Thymus (tissue), 11 donors: ENCODE measurements around the gene PCBP3. TPM values are rescaled to one million over a fixed set of nuclear protein-coding genes. Genes with fewer than 3 reads are reported as not detected.
"Not testable (repeated sequence)": the region's sequence is repeated elsewhere in the genome, so short reads cannot be mapped to it uniquely, and the experiment has no call there.

Experiments used
- DNase-seq, 9 donors: peaks; one replicate each; pipeline ENCODE4 v3.0.0-alpha.2; 2013; ENCODE audit warnings: low spot score in 9 of 9, low read depth in 6 of 9, missing footprints in 1 of 9
- H3K27ac ChIP-seq, 2 donors: one replicate each; pipeline ENCODE4 v1.5.1; 2013; ENCODE audit warnings: control low read depth in 1 of 2, low read depth in 1 of 2, low read length in 1 of 2, mild to moderate bottlenecking in 1 of 2, moderate library complexity in 1 of 2
- H3K27me3 ChIP-seq, 2 donors: one replicate each; pipeline ENCODE4 v1.5.1; 2013; ENCODE audit warnings: low read length in 1 of 2; ENCODE audit not compliant: control insufficient read depth in 2 of 2, insufficient read depth in 1 of 2
- H3K36me3 ChIP-seq, 2 donors: one replicate each; pipeline ENCODE4 v1.5.1; 2013; ENCODE audit warnings: low read length in 1 of 2, mild to moderate bottlenecking in 1 of 2, moderate library complexity in 1 of 2; ENCODE audit not compliant: control insufficient read depth in 2 of 2, insufficient read depth in 2 of 2
- H3K4me1 ChIP-seq, 2 donors: one replicate each; pipeline ENCODE4 v1.5.1; 2013; ENCODE audit warnings: low read length in 2 of 2; ENCODE audit not compliant: control insufficient read depth in 2 of 2, insufficient read depth in 2 of 2
- H3K4me3 ChIP-seq, 2 donors: one replicate each; pipeline ENCODE4 v1.5.1; 2013; ENCODE audit warnings: low read length in 2 of 2, control low read depth in 1 of 2, mild to moderate bottlenecking in 1 of 2
- H3K9me3 ChIP-seq, 2 donors: one replicate each; pipeline ENCODE4 v1.5.1; 2013; ENCODE audit warnings: low read length in 1 of 2, mild to moderate bottlenecking in 1 of 2; ENCODE audit not compliant: control insufficient read depth in 2 of 2, insufficient read depth in 1 of 2
- WGBS: extraction: QIAGEN DNeasy Blood & Tissue Kit; methylation state at CpG from one replicate; pipeline ENCODE4 v1.1.7; 2013; 5-methylcytosine and 5-hydroxymethylcytosine counted together
- polyA plus RNA-seq: library from polyadenylated mRNA; stranded (reverse); fragments of 200-250 nt; gene quantifications from one replicate; pipeline ENCODE4 v1.2.3, GENCODE V29; 2013
- total RNA-seq: library from RNA; stranded (reverse); fragments of 120-200 nt; gene quantifications from one replicate; pipeline ENCODE4 v1.2.4, GENCODE V29; 2013
- donor health status: healthy.

The PCBP3 gene
- total and polyA plus RNA-seq, 2 donors = 12.8 to 44.9 TPM

- no peak overlapping the region for H3K4me3 ChIP-seq
- 90% methylated on average over 11 of the region's 11 CpGs for WGBS
- no peak for DNase-seq
- peaks cover 0 to 3% of the 10 kb centered on the region in 2 donors for H3K9me3 ChIP-seq
- H3K36me3 ChIP-seq = peaks cover 0 to 22% of the 10 kb centered on the region in 2 donors
- peaks cover 37 to 55% of the 10 kb centered on the region in 2 donors for H3K4me1 ChIP-seq
- H3K27me3 ChIP-seq = no peaks in the 10 kb centered on the region
- H3K27ac ChIP-seq = no peak overlapping the region
Measured at GRCh38 chr21:45892916-45893739, 249.6 kb downstream of the PCBP3 start.

- Histone ChIP-seq H3K27ac (no peak overlapping the region), H3K27me3 (no peaks in the 10 kb centered on the region), H3K9me3 (peaks cover 0 to 3% of the 10 kb centered on the region in 2 donors), H3K4me1 (peaks cover 34 to 51% of the 10 kb centered on the region in 2 donors), H3K4me3 (no peak overlapping the region), H3K36me3 (peaks cover 0 to 22% of the 10 kb centered on the region in 2 donors)
- WGBS = 95% methylated on average over 16 of the region's 16 CpGs
- DNase-seq = no peak
Measured at GRCh38 chr21:45893740-45894449, 250.4 kb downstream of the PCBP3 start.

GRCh38 chr21:45894450-45894825 is 250.9 kb downstream of the PCBP3 start:
- H3K27ac ChIP-seq = no peak overlapping the region
- no peak overlapping the region for H3K4me3 ChIP-seq
- peaks cover 0 to 22% of the 10 kb centered on the region in 2 donors for H3K36me3 ChIP-seq
- DNase-seq = no peak
- H3K9me3 ChIP-seq = peaks cover 0 to under 1% of the 10 kb centered on the region in 2 donors
- 92% methylated on average over 9 of the region's 9 CpGs for WGBS
- H3K4me1 ChIP-seq = peaks cover 34 to 46% of the 10 kb centered on the region in 2 donors
- no peaks in the 10 kb centered on the region for H3K27me3 ChIP-seq

- peak in 3 of 9 donors; percentile 19 to 48 (median 27) for DNase-seq
- no peak overlapping the region for H3K4me3 ChIP-seq
- no peaks in the 10 kb centered on the region for H3K27me3 ChIP-seq
- 71% methylated on average over 22 of the region's 22 CpGs for WGBS
- peaks cover 34 to 42% of the 10 kb centered on the region in 2 donors for H3K4me1 ChIP-seq
- H3K9me3 ChIP-seq = no peaks in the 10 kb centered on the region
- peaks cover 0 to 26% of the 10 kb centered on the region in 2 donors for H3K36me3 ChIP-seq
- peak overlapping the region in 1 of 2 donors; percentile 37 for H3K27ac ChIP-seq
Measured at GRCh38 chr21:45894906-45895777, 251.6 kb downstream of the PCBP3 start.

- 94% methylated on average over 17 of the region's 17 CpGs for WGBS
- no peak overlapping the region for H3K27ac ChIP-seq
- no peak for DNase-seq
- H3K4me3 ChIP-seq = no peak overlapping the region
- H3K4me1 ChIP-seq = peaks cover 34 to 42% of the 10 kb centered on the region in 2 donors
- H3K27me3 ChIP-seq = no peaks in the 10 kb centered on the region
- peaks cover 0 to 31% of the 10 kb centered on the region in 2 donors for H3K36me3 ChIP-seq
- no peaks in the 10 kb centered on the region for H3K9me3 ChIP-seq
Measured at GRCh38 chr21:45895778-45896370, 252.3 kb downstream of the PCBP3 start.

- H3K4me3 ChIP-seq, H3K27me3 ChIP-seq, H3K9me3 ChIP-seq, DNase-seq, H3K27ac ChIP-seq: not testable (repeated sequence)
- peaks cover 4 to 37% of the 10 kb centered on the region in 2 donors for H3K36me3 ChIP-seq
- H3K4me1 ChIP-seq = peaks cover 34 to 41% of the 10 kb centered on the region in 2 donors
- WGBS = 93% methylated on average over 18 of the region's 18 CpGs
Measured at GRCh38 chr21:45896431-45896830, 252.9 kb downstream of the PCBP3 start.

- DNase-seq = no peak
- H3K9me3 ChIP-seq = no peaks in the 10 kb centered on the region
- H3K36me3 ChIP-seq = peaks cover 5 to 40% of the 10 kb centered on the region in 2 donors
- H3K4me1 ChIP-seq = peaks cover 31% of the 10 kb centered on the region in 2 donors
- no peak overlapping the region for H3K4me3 ChIP-seq
- H3K27me3 ChIP-seq = no peaks in the 10 kb centered on the region
- 97% methylated on average over 25 of the region's 25 CpGs for WGBS
- no peak overlapping the region for H3K27ac ChIP-seq
Measured at GRCh38 chr21:45897191-45898027, 253.9 kb downstream of the PCBP3 start.

- Histone ChIP-seq H3K9me3 (no peaks in the 10 kb centered on the region), H3K27ac (no peak overlapping the region), H3K4me1 (peaks cover 25% of the 10 kb centered on the region in 2 donors), H3K27me3 (no peaks in the 10 kb centered on the region), H3K36me3 (peaks cover 9 to 46% of the 10 kb centered on the region in 2 donors), H3K4me3 (no peak overlapping the region)
- 93% methylated on average over 8 of the region's 8 CpGs for WGBS
- no peak for DNase-seq
Measured at GRCh38 chr21:45898028-45898350, 254.5 kb downstream of the PCBP3 start.
